ENCODE data around the gene PLD4.

DNA sequence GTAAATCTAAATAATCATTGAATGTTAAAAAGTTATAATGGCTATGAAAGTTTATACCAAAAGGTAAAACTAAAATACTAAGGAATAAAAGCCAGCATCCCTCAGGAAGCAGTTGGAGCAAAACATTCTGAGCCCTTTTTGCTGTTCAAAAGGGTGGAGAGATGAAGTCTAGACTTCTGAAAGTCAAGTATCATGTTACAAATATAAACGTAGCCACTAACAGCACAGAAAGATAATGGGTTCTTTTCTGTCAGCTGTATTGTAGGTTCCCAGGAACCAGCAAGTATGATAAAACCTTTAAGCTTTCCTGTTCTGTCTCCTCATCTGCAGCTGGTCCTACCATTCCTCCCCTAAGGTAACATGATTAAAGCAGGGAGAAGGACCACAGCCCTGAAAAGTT, 16.4 kb upstream of the PLD4 start:
- no peak for TF ChIP-seq EZH2 (IDR thresholded peaks at IDR 0.05)
- no peak for TF ChIP-seq POLR2AphosphoS5 (IDR thresholded peaks at IDR 0.05; ENCODE audit: borderline replicate concordance, low read depth, low read length)
- TF ChIP-seq FOXP2 (optimal IDR thresholded peaks at IDR 0.05; ENCODE audit: control extremely low read depth, extremely low read length, insufficient read depth): no peak

All from SK-N-MC (cell line).